NCI-H345 (cell line): Measurements from ENCODE around the gene CAMSAP1.

Experiments used
- DNase-seq: peaks from one replicate; lab custom pipeline; 2025; lab: John Stamatoyannopoulos, UW

The CAMSAP1 gene

DNA sequence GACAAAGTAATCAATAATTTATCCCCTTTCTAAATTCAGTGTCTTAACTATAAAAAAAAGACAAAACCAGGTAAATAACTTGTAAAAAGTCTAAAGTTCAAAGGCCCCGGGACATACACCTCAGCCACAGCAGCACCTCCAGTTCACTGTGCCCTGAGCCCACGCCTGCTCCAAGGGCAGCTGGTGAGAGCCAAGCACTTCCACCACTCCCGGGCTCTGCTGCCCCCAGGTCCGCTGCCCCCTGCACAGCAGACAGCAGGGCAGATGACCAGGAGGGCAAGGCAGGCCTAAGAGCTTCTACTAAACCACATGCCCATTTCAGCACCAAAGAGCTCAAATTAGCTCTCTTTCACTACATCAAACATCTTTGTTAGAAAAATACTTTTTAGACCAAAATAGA is 91.9 kb downstream of the CAMSAP1 start:
- DNase-seq: no peak

DNA sequence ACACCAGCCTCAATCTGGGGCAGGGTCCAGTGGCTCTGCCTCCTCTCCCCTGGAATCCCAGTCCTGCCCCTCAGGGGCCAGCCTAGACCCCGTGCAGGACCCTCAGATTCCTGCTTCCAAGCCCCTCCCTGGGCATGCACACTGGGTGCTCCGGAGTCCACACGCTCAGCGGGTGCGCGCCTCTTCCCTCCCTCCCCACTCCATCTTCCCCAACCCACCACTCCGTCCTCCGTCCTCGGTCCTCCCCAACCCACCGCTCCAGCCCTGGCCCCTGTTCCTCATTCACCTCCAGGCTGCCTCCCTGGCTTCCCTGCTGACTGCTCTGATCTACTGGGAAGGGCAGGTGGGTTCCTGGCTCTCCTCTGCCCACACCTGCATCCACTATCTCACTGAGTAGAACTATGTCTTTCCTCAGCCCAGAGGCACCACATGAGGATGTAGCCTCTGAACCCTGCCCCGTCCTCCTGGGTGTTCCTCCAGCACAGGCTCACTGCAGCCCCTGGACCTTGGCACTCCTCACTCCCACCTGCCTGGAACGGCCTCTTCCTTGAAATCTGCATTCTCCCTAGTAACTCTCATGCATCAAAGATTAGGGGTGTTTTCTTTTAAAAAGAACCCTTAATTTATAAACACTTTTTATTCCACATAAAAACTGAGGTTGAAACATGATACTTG is 92.8 kb downstream of the CAMSAP1 start:
- DNase-seq: no peak

DNA sequence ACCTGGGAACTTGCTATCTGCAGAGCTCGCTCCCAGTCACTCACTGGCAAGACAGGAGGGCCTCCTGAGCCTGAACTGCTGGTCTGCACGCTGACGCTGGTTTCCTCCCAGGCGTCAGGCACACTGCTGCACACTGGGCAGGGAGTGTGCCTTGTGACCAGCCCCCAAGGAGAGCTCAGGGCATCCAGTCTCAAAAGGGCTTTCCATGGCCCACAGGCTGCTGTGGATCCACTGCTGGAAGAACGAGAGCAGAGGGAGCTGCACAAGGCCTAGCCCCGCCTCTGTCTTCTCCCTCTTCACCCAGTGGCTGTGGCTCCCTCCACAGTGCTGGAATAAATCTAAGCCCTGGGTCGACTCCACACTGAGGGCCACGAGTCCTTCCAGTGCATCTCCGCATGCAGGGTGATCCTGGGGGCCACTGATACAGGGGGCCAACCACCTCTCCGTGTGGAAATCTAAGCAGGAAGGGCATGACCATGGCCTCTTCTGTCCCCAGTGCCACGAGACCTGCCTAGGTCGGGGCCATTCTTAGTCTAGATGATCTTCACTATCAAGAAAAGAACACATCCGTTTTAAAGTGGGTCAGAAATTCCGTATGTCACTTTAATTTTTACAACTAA is 93.6 kb downstream of the CAMSAP1 start:
- no peak for DNase-seq

DNA sequence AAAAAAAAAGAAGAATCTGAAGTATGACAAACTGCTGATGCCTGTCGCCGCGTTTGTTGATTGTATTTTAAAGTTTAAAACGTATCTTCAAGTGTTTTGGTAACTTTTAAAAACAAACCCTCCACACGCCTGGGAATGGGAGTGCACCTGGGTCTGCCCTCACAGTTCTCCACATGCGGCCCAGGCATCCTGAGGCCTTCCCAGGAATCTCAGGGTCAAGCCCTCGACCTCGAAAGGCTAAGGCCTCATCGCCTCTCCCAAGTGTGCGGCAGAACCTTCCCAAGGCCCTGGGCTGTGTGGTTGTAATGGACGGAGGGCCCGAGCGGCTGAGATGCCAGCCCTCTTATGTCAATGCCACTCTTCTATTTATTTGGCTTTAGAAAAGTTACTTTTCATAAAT is 94.4 kb downstream of the CAMSAP1 start:
- no peak for DNase-seq

DNA sequence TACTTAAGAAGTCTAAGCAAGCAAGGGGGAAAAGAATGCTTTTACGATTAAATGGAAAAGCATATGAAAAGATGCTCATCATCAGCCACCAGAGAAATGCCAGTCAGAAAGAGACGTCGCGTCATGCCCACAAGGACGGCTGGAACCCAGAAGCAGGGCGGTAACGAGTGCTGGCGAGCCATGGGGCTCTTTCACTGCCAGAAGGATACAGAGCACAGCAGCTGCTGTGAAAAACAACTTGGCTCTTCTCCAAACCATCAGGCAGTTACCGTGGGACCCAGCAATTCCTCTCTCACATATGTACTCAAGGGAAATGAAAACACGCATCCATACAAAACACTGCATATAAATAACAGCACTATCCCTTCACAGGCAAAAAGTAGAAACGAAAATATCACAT is 95.5 kb downstream of the CAMSAP1 start:
- DNase-seq: peak; percentile 87

DNA sequence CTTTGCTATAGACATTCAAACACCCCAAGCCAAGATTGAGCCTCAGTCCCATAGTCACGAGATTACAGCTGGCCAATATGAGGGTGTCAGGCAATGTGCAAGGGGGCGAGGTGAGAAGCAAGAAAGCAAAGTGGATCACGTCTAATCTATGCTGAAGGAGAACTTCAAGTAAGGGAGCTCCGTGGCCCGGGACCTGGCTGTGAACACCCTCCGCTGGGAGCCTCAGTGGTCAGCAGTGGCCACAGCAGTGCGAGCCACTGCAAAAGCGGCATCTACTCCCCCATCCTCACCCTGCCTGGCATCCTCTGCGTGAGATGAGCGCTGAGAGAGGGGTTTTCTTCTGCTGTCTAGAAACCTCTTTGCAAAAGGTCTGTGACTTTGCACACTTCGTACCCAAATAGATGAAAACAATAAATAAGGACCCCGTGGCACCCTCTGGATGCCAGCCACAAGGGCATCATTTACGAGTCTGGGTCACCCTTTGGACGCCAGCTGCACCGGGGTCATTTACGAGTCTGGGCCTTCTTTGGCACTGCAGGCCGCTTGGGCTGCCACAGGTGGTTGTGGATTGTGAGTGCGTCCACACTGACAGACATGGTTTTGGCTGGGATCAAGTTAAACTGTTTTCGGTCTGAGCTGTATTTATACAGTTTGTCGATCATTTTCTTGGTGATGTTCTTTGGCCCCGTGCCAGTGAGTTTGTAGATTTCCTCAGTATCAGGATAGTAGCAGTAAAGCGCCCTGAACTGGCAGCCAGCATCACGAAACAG is 96.4 kb downstream of the CAMSAP1 start:
- DNase-seq: no peak

DNA sequence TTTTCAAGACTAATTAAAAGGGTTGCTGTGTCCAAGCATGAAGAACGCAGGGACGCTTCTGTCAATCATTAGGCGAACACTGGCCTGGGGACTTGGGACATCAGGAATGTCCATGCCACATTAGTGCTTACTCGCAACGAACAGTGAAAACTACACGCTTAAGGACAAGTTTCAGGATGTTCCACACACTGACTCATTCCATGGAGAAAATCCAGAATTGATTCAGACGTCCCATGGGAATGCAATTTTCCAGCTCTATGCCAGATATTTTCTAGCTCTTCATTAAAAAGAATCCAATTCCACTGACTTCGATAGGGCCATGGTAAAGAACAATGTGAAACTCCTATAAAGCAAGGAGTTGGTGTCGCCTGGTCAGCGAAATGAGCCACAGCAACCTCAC is 98.2 kb downstream of the CAMSAP1 start:
- DNase-seq: no peak

DNA sequence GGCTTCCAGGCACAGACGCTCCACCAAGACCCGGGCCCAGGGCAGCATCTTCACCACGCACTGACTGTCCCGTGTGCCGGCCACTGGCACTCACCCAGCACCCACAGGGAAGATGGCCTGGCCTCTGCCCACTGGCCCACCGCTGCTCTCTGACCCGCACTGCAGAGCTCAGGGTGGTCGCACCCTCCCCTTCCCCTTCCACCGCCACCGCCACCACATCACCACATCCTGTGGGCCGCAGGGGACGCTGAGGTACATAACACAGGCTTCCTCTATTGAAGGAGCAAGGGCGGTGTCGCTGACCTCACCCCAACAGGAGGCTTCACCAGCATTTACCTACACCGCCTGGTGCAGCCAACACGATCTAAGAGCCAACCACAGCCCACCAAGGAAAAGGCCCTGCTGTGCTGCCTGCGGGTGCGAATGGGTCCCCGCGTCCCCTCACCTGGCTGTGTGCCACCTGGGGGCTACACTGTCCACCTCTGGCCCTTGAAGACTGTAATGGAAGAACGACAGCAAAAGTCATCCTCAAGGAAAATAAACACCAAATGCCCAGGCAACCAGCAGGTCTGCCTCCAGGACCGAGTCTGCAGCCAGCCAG is 101.8 kb downstream of the CAMSAP1 start:
- no peak for DNase-seq

DNA sequence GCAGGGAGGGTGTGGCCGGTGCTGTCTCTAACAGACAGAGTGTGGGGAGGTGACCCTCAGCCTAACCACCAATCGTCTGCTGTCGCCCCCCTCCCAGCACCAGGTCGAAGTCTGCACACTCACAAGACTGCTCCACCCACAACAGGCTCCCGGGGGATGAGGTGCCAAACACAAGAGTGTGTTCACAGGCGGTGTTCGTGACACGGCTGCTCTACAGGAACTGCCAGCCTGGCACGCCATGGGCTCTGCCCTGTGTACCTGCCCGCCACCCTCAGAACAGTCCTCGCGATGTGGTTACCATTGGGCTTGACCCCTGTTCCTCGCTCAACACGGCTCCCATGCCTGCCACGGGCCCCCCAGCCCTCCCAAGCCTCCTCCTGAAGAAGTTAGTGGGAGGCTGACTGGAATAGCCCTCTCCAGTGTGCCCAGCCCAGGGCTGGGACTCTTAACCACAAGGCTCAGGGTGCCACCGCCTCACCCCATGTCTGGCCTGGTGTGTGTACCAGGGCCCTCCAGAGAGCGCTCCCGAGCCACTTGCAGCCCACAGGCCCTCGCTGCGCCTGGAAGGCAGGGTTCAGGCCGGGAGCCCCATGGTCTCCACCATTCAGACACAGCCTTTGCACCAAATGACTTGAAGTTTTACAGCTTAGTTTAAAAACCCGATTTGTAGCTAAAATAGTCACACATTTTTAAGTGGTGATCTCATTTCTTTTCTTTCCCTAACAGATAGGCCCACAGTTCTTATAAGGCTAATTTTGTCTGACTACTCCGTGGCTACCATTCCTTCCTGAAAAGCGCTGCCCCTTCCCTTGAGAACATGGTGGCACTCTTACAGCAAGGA is 102.5 kb downstream of the CAMSAP1 start:
- DNase-seq: no peak

DNA sequence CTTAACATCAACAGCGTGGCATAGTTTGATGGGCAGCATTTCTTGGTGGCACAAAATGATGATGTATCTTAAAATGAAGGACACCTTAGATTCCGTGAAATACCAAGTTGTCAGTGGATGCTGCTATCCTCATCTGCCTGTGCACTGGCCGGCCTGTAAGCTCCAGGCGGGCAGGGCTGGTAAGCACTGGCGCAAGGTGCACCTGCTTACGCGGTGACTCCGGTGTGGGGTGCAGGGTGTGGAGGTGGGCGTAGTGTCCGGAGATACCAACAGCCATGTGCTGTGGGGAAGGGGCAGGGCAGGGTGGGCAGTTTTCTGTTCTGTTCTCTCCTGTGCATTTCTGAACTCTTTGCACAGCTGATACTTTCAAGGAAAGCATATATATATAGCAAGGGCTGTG is 103.9 kb downstream of the CAMSAP1 start:
- DNase-seq: no peak

DNA sequence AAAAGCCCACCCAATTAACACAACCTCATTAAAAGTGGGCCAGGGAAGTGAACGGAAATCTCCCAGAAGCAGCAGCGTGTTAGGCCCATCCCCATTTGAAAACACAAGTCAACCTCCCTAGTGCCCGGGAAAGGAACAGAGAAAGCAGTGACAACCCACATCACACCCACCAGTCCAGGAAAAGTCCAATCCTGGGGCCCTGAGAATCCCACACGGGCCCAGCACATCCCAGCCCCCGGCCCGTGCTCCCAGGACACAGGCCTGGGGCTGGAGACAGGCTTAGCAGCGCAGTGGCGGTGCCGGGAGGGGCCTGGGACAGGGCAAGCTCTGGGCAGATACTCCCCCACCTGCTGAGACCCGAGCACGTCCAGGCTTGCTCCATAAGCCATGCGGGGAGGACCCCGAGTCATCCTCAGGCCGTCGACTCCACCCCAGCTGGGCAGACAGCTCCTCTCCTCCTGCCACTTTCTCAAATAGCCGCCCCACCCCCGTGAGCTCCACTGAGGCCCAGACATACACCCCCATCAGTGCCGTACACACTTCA is 104.4 kb downstream of the CAMSAP1 start:
- DNase-seq: no peak

DNA sequence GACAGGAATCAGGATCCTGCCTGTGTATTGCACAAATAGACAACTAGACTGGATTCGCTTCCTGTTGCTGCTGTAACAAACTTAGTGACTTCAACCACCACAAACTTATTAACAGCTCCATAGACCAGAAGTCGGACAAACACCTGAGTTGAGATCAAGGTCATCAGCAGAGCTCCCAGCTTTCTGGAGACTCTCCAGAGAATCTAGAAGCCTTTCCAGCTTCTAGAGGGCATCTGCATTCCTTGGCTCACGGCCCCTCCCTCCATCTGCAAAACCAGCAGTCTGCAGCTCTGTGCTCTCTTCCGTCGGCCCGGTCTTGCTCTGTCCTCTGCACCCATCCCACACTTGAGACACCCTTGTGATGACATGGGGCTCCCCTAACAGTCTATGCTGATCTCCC is 106.3 kb downstream of the CAMSAP1 start:
- DNase-seq: no peak

DNA sequence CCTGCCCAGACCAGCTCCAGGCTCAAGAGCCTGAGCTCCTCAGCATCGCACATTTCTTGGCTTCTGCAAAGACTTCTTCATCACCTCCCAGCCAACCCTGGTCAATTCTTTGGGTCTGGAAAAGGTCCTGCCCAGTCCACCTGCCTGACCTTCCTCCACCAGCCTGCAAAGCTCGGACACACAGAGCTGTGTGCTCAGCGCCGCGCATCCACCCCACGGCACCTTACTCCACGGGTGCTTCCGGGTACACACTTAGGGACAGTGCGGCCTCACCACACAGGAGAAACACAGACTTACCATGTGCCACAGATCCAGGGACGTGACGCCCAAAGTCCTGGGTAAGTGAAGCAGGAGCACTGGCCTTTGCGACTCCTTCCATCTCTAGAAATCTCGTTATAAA is 108.1 kb downstream of the CAMSAP1 start:
- DNase-seq: no peak

DNA sequence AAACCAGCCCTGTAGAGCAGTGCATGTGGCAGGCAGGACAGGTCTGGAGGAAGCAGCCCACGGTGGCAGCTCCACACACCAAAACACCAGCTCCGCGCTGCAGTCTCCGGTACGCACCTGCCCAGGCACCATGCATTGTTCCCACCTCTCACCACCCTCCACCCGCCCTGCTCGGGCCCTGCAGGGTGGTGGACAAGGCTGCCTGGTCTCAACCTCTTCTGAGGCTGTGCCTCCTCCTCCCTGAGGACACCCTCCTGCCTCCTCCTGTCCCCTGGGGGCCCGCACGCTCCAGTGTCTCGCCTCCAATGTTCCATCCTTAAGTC is 109.1 kb downstream of the CAMSAP1 start:
- DNase-seq: no peak

DNA sequence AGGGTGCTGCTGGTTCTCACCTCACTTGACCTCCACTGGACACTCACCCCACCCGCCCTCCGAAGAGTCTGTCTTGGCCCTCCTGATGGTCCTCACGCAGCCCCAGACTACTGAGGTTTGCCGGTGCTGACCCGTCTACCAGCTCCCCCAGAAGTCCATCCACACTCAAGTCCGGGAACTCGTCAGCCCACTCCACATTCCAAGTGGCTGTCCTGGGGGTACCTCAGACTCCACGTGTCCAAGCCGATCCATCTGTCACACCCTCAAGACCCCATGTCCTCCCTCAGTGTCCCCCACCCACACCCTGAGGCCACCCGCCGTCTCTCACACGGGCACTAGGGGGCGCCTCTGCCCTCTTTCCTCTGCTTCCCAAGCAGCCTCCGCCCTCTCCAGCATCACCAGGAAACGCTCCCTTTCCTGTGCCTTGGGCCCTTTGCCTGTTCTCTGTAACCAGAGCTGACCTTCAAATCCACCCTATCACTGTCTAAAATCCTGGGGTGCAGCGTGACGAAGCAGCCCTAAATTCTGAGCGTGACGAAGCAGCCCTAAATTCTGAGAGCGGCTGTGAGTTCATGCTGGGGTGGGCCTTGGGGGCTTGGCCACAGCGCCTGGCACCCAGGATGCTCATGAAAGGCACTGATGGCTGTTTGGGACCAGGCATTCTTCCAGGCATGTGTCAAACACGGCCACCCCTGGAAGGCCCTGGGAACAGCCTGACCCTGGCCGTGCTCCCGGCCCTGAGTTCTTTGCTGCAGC is 109.7 kb downstream of the CAMSAP1 start:
- no peak for DNase-seq

DNA sequence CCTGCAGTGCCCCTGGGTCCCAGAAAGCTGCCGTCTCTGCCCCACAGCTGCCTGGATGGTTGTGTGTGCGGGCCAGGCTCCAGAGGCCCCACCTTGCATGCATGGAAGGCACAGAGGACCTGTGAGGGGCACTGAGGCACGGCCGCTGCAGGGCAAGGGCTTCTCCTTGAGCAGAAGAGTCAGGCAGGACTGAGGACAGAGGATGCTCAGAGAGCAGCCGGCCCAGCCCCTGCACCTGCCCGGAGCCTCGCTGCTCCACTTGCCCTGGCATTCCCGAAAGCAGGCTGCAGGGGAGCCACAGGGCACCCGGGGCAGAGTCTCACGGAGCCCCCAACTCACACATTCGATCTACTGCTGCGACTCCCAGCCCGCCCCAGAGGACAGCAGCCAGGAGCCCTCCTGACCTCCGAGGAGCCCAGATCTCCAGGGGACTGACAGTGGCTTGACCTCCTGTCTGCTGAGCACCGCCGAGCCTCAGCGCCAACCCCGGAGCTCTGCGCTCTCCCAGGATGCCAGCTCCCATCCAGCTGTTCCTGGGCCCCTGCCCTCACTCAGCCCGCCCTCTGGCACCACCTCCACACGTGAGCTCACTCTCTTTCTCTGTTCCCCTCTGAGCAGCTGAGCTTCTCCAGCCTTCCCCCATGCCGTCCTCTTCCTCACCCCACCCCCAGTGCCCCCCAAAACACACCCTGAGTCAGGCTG is 110.4 kb downstream of the CAMSAP1 start:
- DNase-seq: no peak

DNA sequence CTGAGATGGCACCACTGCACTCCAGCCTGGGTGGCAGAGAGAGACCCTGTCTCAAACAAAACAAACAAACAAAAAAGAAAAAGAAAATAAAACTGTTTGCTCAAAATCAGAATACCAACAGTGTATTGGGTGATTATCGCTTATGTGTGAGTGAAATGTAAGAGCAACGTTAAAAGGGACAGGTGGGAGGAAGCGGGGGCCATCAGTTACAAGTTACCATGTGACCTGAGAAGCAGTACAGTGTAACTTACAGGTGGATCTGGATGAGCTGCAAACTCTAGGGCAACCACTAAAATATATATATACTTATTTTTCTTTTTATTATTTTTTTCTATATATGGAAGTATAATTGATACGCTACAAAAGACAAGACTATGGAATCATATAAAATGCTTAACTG is 112.0 kb downstream of the CAMSAP1 start:
- no peak for DNase-seq

DNA sequence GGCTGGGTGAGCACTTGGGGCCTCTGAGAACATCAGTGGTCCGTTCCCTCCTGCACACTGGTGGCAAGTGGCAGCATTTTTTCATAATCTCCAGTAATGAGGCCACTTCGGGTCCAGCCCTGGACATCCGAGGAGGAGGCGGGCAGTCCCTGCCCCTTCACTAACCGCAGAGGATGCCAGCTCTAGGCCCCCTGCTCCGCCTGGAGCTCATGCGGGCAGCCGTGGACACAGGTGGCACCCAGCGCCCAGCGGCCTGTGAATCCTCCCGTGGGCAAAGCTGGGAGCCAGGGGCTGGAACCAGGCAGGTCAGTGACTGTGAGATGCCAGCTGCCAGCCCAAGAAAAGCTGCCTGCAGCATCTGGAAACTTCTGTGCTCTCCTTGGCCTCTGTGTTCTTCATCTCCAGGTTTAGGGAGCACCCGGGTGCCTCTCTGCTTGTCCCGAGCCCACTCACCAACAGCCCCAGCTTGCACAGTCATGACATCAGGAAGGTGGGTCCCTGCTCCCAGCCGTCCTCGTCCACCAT is 112.9 kb downstream of the CAMSAP1 start:
- DNase-seq: no peak

DNA sequence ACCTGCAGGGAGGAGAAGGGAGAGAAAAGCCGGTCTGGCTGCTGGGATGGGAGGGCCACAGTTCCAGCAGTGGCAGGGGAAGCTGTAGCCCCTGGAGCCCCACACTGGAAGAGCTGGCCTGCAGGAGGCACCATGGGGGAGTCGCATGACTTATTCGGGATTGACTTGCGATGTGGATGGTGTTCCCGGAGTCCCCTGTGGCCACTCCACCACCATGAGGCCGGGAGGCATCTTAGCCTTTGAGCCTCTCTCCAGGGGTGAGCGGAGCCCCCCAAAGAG is 113.3 kb downstream of the CAMSAP1 start:
- no peak for DNase-seq

DNA sequence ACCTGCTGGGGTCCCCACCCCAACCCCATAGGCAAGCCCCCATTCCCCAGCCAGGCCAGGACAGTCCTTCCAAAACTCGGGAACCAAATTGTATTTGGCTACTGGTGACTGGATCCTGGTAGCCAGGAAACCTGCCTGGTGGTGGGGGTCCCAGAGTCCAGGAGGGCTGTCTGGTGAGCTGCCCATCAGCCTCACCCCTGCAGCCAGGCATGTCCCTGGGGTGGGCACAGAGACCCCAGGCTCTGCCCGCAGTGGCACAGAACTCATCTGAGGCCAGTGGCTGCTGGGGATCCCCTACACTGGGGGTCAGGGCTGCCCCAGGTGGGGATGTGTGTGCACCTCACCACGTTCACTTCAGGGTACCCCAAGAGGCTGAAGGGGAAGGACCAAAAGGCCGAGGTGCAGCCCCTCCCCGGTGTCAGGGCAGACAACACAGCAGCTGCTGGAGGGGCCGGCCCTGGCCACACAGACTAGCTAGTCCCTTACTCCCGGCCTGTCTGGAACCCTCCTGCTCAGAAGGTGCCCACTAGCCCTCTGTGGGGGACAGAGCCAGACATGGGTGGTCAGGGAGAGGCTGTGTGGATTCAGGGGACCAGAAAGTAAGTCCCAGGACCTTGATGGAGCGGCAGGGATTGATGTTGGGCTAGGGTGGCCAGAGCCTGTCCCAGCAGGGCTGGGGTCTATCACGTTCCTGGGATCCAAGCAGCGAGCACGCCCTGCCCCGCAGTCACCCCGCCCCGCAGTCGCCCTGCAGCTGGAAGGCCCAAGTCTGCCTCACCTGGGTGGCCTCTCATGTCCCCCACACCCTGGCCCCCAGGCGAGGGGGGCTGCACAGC is 113.9 kb downstream of the CAMSAP1 start:
- no peak for DNase-seq
